ENCODE results near the gene CDH22. TPM values are rescaled to one million over a fixed set of nuclear protein-coding genes. Genes with fewer than 3 reads are reported as not detected.

CDH22 gene
- total and polyA plus RNA-seq, 2 donors (not counting 1 experiment from before 2014, with no cell fraction given) = not detected

GRCh38 chr20:46196990-46197389, 111.3 kb downstream of the CDH22 start:
- H3K4me3 ChIP-seq (replicated peaks in 1 of 4; ENCODE audit: control extremely low read depth in 1 of 4, insufficient read depth in 1 of 4, low read depth in 3 of 4, low read length in 4 of 4) = no peak overlapping the region
- H2AFZ ChIP-seq (ENCODE audit: low read length) = no peak overlapping the region
- H3K9me3 ChIP-seq (ENCODE audit: control insufficient read depth, insufficient read depth, low read depth, low read length) = no peaks in the 10 kb centered on the region
- no peak overlapping the region for H3K27ac ChIP-seq (ENCODE audit: insufficient read depth, low read length)
- no peaks in the 10 kb centered on the region for H4K20me1 ChIP-seq (ENCODE audit: control insufficient read depth, extremely low read depth, insufficient read depth, low read length)
- H3K79me2 ChIP-seq (ENCODE audit: control insufficient read depth, insufficient read depth, low read length) = no peaks in the 10 kb centered on the region
- TF ChIP-seq CTCF (conservative IDR thresholded peaks at IDR 0.05 in 1 of 2, IDR thresholded peaks at IDR 0.05 in 1 of 2; ENCODE audit: low read depth in 1 of 2, low read length in 2 of 2) = no peak
- TF ChIP-seq EZH2 (IDR thresholded peaks at IDR 0.05; ENCODE audit: low read length, missing control alignments) = no peak
- H3K27me3 ChIP-seq (ENCODE audit: control insufficient read depth, insufficient read depth, low read length) = peaks cover 8% of the 10 kb centered on the region
- H3K9ac ChIP-seq (ENCODE audit: insufficient read depth, low read length) = no peak overlapping the region
- no peak for DNase-seq (ENCODE audit: low read depth in 2 of 2)
- no peaks in the 10 kb centered on the region for H3K36me3 ChIP-seq (ENCODE audit: control insufficient read depth, insufficient read depth, low read length)
- H3K4me2 ChIP-seq (ENCODE audit: extremely low read depth, insufficient read depth, low read length) = no peak overlapping the region
- no peaks in the 10 kb centered on the region for H3K4me1 ChIP-seq (ENCODE audit: control insufficient read depth, extremely low read depth, insufficient read depth, low read length)

DNA sequence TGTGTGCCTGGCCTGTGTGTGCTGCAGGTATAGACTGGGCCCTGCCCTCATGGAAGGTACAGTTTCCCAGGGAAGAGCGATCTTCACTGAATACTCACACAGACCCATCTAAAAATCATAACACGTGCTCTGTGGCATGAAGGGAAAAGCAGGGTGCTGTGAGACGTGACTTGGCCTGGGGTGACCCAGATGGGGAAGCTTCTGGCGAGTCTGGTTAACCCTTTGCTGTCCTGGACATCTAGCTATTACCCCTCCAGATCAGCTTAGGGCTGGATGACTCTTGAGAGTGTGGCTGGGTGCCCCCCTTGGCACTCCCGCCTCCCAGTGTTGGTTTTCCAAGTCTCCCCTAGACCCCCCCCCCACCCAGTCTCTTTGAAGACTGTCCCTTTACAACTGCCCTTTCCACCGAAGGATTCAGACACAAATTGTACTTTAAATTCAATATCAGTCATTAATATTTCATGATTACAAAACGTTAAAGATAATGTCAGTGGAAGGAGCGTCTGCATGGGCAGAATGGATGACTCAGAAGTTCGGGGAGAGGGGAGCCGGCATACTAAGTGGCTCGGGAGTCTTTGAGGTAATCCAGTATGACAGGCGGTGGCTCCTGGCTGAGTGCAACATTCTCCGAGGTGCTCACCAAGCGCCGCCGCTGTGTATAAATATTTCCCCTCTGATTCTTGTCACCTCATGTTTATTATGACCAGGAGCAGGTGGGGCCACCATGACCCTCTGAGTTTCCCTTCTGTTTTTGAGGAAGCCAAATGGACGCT, 112.8 kb downstream of the CDH22 start:
- Histone ChIP-seq H3K27ac (ENCODE audit: insufficient read depth, low read length) (no peak overlapping the region), H3K79me2 (ENCODE audit: control insufficient read depth, insufficient read depth, low read length) (no peaks in the 10 kb centered on the region), H3K36me3 (ENCODE audit: control insufficient read depth, insufficient read depth, low read length) (no peaks in the 10 kb centered on the region), H3K9ac (ENCODE audit: insufficient read depth, low read length) (no peak overlapping the region), H3K4me1 (ENCODE audit: control insufficient read depth, extremely low read depth, insufficient read depth, low read length) (no peaks in the 10 kb centered on the region), H4K20me1 (ENCODE audit: control insufficient read depth, extremely low read depth, insufficient read depth, low read length) (no peaks in the 10 kb centered on the region), H2AFZ (ENCODE audit: low read length) (no peak overlapping the region), H3K4me3 (replicated peaks in 1 of 4; ENCODE audit: control extremely low read depth in 1 of 4, insufficient read depth in 1 of 4, low read depth in 3 of 4, low read length in 4 of 4) (no peak overlapping the region), H3K9me3 (ENCODE audit: control insufficient read depth, insufficient read depth, low read depth, low read length) (no peaks in the 10 kb centered on the region), H3K27me3 (ENCODE audit: control insufficient read depth, insufficient read depth, low read length) (peaks cover 5% of the 10 kb centered on the region), H3K4me2 (ENCODE audit: extremely low read depth, insufficient read depth, low read length) (no peak overlapping the region)
- DNase-seq (ENCODE audit: low read depth in 2 of 2) = no peak
- TF ChIP-seq CTCF (conservative IDR thresholded peaks at IDR 0.05 in 1 of 2, IDR thresholded peaks at IDR 0.05 in 1 of 2; ENCODE audit: low read depth in 1 of 2, low read length in 2 of 2) = no peak

- Histone ChIP-seq H2AFZ (ENCODE audit: low read length) (no peak overlapping the region), H3K4me1 (ENCODE audit: control insufficient read depth, extremely low read depth, insufficient read depth, low read length) (no peaks in the 10 kb centered on the region), H3K4me3 (replicated peaks in 1 of 4; ENCODE audit: control extremely low read depth in 1 of 4, insufficient read depth in 1 of 4, low read depth in 3 of 4, low read length in 4 of 4) (no peak overlapping the region), H4K20me1 (ENCODE audit: control insufficient read depth, extremely low read depth, insufficient read depth, low read length) (no peaks in the 10 kb centered on the region), H3K9me3 (ENCODE audit: control insufficient read depth, insufficient read depth, low read depth, low read length) (no peaks in the 10 kb centered on the region), H3K36me3 (ENCODE audit: control insufficient read depth, insufficient read depth, low read length) (no peaks in the 10 kb centered on the region), H3K27ac (ENCODE audit: insufficient read depth, low read length) (no peak overlapping the region), H3K27me3 (ENCODE audit: control insufficient read depth, insufficient read depth, low read length) (peaks cover 5% of the 10 kb centered on the region), H3K4me2 (ENCODE audit: extremely low read depth, insufficient read depth, low read length) (no peak overlapping the region), H3K9ac (ENCODE audit: insufficient read depth, low read length) (no peak overlapping the region), H3K79me2 (ENCODE audit: control insufficient read depth, insufficient read depth, low read length) (no peaks in the 10 kb centered on the region)
- TF ChIP-seq EZH2 (IDR thresholded peaks at IDR 0.05; ENCODE audit: low read length, missing control alignments) = no peak
- no peak for TF ChIP-seq CTCF (conservative IDR thresholded peaks at IDR 0.05 in 1 of 2, IDR thresholded peaks at IDR 0.05 in 1 of 2; ENCODE audit: low read depth in 1 of 2, low read length in 2 of 2)
- no peak for DNase-seq (ENCODE audit: low read depth in 2 of 2)
Observed at GRCh38 chr20:46194409-46194808, 113.9 kb downstream of the CDH22 start.
